Gastrocnemius medialis (tissue), 4 donors: ENCODE data around the gene KIF16B.

ENCODE experiments used
- CTCF ChIP-seq, 5 experiments: fragments of 450-650 bp in 3 of 5; fragments of 200-600 bp in 2 of 5; sonication (generic) in 2 of 5; IDR thresholded peaks in 4 of 5; conservative IDR thresholded peaks in 1 of 5; 1 replicate in 4 of 5; 2 replicates in 1 of 5; pipeline ENCODE4 v1.5.1; 2016 to 2019; ENCODE audit warnings: antibody characterized with exemption in 5 of 5, mild to moderate bottlenecking in 3 of 5, moderate library complexity in 3 of 5
- POLR2A ChIP-seq, 2 donors: fragments of 450-650 bp; IDR thresholded peaks; one replicate each; pipeline ENCODE4 v1.6.1; 2017; ENCODE audit warnings: antibody characterized with exemption in 2 of 2, mild to moderate bottlenecking in 2 of 2, moderate library complexity in 2 of 2

DNA sequence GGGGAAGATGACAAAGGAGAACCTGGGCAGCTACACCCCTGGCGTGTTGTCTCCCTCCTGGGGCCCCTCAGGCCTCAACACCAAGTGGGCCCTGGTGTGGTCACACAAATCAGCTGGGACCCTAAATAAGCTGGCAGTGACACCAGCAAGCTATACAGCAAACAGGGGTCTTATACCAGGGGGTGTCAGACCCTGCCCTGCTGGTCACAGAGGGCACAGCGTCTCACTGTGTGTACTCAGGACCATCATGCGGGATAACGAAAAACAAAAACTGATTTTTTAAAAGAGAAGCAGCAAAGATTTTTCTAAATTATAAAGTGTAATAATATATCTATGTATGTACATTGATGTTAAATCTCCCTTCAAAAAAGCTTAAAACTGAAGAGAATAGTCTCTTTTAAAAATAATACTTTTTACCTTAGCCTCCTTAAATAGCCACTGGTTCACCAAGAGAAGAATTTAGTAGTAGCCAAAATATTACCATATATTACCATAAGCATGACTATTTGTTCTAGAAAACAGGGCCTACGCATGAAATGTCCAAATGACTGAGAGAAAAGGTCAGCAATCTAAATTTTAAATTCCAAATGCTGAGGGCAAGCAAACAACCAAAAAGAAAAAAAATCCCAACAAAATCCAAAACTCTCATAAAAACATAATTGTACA lies 220.4 kb downstream of the KIF16B start:
- TF ChIP-seq POLR2A (IDR thresholded peaks at IDR 0.05) (no peak), CTCF (IDR thresholded peaks at IDR 0.05 in 4 of 5, conservative IDR thresholded peaks at IDR 0.05 in 1 of 5) (no peak)
